Left renal cortex interstitium (tissue), 4 donors: Measurements from ENCODE around the gene LCE3B. TPM values are rescaled to one million over a fixed set of nuclear protein-coding genes. Genes with fewer than 3 reads are reported as not detected.
"Not testable (repeated sequence)": the region's sequence is repeated elsewhere in the genome, so short reads cannot be mapped to it uniquely, and the experiment has no call there.

Experiments
- DNase-seq, 4 donors: peaks; one replicate each; pipeline ENCODE4 v3.0.0-alpha.2; 2013; ENCODE audit warnings: low read depth in 4 of 4, low spot score in 2 of 4, missing footprints in 1 of 4
- polyA plus RNA-seq, 4 donors: library from polyadenylated mRNA; unstranded; fragments of 120-200 nt; gene quantifications; one replicate each; pipeline ENCODE4 v1.2.1, GENCODE V29; 2013; ENCODE audit not compliant: insufficient read length in 4 of 4

Gene LCE3B, protein sequence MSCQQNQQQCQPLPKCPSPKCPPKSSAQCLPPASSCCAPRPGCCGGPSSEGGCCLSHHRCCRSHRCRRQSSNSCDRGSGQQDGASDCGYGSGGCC
- not detected for polyA plus RNA-seq

DNA sequence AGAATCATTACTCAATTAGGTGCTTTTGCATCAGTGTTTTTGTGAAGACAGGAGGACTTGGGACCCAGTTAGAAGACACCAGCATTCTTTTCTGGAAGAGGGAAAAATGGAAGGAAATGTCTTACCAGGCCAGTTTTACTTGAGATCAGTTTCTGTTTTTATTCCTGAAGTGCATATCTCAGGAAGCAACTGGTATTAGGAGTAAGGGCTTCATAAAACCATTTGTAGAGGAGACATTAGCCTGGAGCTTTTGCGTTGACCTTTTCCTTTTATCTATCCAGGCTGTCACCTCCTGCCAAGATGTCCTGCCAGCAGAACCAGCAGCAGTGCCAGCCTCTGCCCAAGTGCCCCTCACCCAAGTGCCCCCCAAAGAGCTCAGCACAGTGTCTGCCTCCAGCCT lies at the start of gene LCE3B:
LCE3B (plus strand) TSS at position 301 of the 400 bp plus-strand sequence; CDS start at position 301, 0 bp downstream.
- no peak for DNase-seq

DNA sequence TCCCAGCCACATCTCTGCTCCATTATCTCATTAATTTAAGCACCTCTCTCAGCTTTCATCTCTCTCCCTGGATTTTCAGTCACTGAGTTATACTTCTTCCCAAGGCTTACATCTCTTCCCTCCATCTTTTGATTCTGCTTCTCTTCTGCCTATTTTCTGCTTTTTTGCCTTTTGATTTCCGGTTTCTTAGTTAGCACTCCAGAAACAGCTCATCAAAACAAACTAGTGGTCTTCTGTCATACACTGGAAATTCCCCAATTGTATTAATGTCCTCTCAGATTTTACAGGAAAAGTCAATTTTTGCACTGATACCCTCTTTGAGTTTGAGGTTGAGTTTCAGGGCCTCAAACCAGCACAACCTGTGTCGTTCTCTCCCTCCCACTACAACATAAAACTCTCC lies 48.5 kb upstream of the LCE3B start:
- no peak for DNase-seq

DNA sequence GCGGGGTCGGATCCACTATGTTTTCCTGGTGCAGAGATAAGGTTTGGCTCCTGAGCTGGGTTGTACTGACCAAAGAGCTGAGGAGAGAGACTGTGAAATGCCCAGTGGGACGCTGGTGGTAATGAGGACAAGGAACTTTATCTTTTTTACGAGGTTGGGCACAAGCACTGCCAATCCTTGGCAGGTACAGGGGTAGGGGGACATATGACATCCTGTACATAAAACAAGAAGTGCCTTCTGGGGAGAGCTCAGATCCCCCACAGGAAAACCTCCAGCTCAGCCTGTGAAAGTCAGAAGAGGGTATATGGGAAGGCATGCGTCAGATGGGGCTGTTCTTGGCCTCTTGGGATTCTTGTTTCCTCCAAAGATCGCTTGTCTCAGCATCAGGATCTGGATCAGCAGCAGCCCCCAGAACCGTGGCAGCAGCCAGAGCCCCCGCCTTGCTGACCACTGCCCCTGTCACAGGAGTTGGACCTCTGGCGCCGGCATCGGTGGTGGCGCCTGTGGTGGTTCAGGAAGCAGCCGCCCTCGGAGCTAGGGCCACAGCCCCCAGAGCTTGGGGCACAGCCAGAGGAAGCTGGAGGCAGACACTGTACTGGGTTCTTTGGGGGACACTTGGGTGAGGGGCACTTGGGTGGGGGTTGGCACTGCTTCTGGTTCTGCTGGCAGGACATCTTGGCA lies 47.9 kb upstream of the LCE3B start:
- DNase-seq = no peak

DNA sequence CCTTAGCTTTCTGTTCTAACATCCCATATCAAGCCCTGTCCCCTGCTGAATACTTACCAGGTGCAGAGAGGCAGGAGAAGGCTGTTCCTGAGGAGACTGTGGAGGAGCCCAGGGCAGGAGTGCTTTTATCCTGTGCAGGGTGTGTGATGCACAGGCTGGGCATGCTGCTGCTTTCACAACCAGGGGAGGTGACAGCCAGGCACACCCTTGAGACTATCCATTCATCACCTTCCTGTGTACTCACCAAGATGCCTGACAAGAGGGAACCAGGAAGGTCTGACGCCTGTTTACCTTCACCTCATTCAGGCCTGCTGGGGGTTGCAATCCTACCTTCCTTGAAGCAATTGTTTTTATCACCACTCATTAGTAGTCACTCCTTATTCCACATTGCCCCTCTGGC lies 46.9 kb upstream of the LCE3B start, which contains the start of gene LCE3E:
LCE3E (minus strand) TSS at position 100 of the 400 bp plus-strand sequence. CDS start 572 bp downstream, outside the sequence.
- no peak for DNase-seq

DNA sequence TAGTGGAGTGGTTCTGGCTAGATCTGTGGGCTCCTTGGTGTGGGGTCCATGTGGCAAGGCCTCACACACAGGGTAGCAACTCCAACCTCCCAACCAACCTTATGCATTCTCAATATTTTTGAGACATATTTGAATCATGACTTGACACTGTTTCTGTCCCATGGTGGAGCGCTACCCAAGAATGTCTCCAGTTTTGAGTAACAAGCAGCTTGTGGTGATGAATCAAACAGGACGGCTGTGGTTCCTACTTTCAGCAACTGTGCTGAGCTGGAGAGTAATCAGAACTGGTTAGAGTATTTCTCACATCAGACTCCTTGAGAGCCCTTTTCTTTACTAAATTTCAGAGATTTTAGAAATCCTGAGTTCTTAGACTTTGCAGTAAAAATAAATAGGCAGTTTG lies 36.4 kb upstream of the LCE3B start:
- DNase-seq = no peak

DNA sequence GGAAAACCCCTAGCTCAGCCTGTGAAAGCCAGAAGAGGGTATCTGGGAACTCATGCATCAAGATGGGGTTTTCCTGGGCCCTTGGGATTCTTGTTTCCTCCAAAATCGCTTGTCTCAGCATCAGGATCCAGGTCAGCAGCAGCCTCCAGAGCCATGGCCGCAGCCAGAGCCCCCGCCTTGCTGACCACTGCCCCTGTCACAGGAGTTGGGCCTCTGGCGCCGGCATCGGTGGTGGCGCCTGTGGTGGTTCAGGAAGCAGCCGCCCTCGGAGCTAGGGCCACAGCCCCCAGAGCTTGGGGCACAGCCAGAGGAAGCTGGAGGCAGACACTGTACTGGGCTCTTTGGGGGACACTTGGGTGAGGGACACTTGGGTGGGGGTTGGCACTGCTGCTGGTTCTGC lies 34.1 kb upstream of the LCE3B start:
- not testable (repeated sequence) for DNase-seq

DNA sequence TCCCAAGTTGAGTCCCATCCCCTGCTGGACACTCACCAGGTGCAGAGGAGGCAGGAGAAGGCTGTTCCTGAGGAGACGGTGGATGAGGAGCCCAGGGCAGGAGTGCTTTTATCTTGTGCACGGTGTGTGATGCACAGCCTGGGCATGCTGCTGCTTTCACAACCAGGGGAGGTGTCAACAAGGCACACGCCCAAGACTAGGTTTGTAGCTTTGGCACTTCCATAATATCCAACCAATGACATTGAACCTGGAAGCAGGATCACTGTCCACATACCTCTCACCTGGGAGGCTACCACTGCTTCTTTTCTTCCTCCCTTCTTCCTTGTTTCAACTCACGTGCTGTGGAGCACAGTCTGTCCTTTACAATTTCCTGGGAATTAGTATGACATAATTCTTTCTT lies 33.2 kb upstream of the LCE3B start, which contains the start of gene LCE3D:
LCE3D (minus strand) TSS at position 84 of the 400 bp plus-strand sequence. CDS start 580 bp downstream, outside the sequence.
- no peak for DNase-seq

DNA sequence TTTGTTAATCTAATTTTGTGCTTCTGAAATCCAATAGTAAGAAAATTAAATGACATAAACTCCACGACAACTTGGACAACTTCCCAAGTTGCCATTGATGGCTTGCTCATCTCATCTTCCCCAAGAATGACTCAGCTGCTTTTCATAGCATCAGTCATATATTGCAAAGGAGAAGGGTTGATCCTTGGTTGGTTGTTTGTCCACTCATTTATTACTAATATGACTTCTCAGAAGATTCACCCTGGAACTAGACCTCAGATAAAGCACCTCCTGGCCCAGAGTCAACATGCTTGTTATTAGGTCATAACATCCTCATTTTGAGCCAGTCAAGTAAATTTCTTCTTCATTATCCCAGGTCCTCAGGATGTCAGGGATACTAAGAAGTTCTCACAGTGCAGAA lies 31.0 kb upstream of the LCE3B start:
- no peak for DNase-seq

DNA sequence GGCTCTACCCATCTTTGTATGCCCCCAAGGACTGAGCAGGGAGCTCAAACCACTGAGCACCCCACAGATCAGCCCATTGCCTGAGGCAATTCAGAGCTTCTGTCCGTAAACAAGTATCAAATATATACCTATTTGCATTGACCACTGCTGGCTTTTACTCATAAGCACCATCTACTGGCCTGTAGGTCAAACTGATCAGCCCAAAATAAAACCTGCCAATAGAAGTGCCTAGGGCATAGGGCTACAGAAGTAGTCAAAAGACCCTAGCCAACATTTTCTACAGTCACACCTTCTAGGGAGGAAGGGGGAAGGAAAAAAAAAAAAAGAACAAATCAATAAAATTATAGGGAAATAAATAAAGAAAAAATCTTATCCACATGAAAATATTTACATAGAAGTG lies 28.0 kb upstream of the LCE3B start:
- no peak for DNase-seq

DNA sequence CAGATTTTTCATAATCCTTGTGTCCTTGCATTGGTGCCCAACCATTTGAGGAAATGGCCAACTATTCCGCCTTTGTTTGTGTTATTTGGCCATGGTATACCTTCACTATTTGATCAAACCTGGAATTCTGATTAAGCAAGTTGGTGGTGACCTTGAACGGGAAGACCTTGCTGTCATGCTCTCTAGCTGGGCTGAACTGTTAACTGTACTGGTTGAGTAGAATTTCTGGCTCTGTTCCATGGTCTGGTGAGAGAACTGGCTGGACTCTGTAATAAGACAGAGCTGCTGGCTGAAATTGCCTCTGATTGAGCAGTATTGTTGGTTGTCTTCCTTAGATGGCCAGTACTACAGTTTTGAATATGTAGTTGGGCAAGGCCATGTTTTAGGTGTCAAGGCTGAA lies 16.6 kb upstream of the LCE3B start:
- no peak for DNase-seq

DNA sequence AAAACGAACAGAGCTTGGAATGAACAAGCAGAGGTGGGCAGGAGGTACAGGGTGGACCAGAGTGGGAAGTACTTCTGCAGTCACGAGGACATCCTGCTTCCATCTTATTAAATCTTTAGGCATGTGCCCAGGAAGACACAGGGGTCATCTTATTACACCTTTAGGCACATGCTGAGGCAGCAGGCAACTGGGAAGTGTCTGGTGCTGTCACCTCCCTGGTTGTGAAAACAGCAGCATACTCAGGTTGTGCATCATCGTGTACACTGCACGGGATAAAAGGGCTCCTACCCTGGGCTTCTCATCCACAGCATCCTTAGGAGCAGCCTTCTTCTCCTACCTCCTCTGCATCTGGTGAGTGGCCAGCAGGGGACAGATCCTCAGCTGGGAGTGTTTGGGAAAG lies 13.7 kb upstream of the LCE3B start, which contains the start of gene LCE3C:
LCE3C (plus strand) TSS at position 301 of the 400 bp plus-strand sequence. CDS start 498 bp downstream, outside the sequence.
- no peak for DNase-seq

DNA sequence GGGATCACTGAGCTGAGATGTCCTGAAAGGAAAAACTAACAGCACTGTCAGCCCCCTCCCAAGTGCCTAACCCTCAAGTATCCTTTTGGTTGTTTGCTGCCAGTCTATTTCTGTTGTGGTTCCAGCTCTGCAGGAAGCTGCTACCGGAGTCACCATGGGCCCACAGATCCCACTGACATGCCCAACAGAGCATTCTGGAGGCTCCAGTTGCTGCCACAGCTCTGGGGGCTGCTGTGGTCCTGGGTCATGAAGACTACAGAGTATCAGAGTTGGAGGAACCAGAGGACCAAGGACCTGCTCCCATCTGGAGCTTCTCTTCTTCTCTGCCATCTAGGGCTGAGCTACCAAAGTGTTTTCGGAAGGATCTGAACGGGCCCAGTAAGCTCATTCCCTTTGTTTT lies 8.4 kb downstream of the LCE3B start:
- no peak for DNase-seq

DNA sequence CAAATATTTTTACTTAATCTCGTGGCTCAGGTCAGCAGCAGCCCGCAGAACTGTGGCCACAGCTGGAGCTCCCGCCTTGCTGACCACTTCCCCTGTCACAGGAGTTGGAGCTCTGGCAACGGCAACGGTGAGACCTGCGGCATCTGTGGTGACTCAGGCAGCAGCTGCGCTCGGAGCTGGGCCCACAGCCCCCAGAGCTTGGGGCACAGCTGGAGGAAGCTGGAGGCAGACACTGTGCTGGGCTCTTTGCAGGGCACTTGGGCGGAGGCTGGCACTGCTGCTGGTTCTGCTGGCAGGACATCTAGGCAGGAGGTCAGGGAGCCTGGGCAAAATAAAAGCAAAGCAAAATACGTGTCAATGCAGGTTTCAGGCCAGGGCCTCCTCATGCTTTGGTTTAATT lies 9.2 kb downstream of the LCE3B start, which contains the start of gene LCE3A:
LCE3A (minus strand) TSS at position 301 of the 400 bp plus-strand sequence; CDS start at position 301, 0 bp downstream.
- no peak for DNase-seq

DNA sequence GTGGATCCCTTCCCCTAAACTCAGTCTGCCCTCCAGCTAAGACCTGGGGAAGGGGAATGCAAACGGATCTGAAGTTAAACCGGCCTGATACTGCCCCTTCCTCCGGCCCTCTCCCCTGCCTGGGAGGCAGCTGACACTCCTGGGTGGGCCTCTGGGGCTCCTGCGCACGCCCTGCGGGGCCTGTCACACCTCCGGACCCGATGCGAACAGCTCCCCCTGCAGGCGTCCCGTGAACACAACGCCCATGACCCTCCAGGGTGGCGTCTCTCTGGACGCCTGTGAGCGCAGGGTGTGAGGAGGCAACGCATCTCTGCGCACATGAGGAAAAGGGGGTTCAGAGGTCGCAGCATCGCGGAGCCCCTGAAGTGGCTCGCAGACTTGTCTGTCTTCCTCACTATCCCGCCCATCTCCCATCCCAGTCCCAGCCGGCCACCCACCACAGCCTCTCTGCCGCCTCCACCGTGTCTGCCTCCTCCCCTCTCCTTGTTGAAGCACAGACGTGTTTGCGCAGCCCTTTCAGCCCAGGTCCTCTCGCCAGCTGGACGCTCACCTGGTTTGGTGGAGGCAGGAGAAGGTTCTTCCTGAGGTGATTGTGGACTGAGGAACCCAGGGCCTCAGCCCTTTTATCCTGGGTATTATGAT lies 9.7 kb downstream of the LCE3B start:
- no peak for DNase-seq

DNA sequence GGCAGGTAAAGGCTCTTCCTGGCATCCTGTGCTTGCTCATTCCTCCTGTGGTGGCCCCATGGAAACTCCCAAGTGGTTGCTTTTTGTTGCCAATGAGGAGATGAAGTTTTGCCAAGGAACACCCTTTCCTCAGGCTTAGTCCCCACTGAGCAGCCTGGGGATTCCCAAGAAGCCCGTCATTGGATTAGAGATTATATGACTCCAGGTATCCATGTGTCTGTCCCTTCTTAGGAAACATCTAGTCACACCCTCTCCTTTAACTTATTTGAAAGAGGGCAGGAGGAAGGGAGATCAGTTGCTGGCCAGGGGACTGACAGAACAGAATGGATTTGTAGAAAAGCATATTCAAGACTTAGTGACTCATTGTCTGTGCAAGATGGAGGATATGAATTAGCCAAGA lies 13.1 kb downstream of the LCE3B start:
- no peak for DNase-seq

DNA sequence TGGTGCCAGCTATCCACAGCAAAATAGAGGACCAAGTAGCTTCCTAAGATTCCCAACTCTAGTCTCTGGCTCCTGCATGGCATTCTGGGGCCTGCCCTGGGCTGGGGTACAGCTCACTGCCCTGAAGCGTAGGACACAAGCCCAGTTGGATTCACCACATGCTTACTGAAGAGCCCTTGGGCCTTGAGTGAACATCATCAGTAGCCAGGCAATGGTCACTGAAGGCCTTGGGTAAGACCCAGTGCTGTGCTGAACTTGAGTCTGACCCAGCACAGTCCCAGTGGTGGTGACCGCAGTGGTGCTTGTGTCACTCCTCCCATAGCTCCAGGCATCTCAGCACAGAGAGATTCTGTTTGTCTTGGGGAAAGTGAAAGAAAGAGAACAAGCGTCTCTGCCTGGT lies 17.0 kb downstream of the LCE3B start:
- DNase-seq = no peak

DNA sequence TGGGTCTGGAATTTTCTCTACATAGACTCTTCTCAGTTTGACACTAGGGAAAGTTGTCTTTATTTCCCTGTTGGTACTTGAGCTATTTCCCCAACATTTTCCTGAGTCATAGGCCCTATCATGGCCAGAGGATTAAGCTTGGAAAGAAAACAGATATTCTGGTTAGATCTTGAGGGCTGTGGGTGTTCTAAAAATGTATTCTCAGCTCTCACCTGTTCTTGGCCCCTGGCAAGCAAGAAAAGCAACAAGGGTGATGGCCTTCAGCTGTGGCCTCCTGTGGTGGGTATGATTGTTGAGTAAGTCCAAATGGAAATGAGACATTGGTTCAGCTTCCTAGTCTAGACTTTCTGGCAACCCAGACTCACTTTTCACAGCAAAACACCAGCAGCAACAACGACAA lies 26.7 kb downstream of the LCE3B start:
- DNase-seq = no peak

DNA sequence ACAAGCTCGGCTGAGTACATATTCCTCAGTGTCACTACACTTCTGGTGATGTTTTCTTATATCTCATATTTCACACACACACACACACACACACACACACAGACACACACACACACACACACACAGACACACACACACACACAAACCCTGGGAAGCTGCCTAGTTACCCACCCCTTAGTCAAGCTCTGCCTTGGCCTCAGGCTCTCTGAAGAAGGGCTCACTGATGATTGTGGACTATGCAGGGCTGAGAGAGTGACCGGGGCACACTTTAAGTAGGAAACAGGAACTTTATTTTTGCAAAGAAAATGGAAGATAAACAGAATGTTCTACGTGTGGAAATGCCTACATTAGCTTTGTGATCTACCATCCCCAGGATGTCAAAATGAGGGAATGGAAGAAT lies 30.3 kb downstream of the LCE3B start:
- DNase-seq = no peak

DNA sequence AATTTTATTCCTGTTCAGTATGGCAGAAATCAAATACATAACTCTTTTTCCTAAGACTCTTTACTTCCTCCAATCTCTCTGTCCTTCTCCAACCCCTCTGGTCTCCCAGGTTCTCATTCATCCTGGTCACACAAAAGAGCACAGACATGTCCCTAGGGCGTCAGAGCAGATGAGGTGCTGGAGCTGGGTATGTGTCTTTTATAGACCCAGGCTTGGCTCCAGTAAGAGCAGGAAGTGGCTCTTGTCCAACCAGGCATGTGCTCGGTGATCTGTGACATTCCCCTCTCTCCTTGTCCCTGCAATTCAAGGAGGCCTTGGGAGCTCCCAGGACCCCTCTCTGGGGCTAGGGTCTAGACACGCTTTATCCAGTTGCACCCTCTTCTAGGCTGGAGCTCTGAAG lies 31.5 kb downstream of the LCE3B start:
- no peak for DNase-seq

DNA sequence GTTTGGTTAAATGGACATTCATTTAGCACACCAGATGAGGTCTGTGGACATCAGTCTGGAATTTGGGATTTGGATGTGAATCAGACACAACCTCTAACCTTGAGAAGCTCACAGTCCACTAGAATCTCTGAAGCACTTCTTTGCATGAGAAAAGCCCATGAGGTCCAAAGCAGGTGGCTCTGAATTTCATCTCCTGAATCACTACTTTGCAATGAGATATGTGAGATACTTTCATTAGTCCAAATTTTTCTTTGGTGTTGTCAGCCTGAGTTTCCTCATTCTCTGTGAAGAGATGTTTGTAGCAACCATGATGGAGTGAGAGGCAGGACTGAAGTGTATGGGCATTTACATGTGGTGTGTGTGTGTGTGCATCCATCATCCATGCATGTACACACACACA lies 33.0 kb downstream of the LCE3B start:
- DNase-seq = no peak

DNA sequence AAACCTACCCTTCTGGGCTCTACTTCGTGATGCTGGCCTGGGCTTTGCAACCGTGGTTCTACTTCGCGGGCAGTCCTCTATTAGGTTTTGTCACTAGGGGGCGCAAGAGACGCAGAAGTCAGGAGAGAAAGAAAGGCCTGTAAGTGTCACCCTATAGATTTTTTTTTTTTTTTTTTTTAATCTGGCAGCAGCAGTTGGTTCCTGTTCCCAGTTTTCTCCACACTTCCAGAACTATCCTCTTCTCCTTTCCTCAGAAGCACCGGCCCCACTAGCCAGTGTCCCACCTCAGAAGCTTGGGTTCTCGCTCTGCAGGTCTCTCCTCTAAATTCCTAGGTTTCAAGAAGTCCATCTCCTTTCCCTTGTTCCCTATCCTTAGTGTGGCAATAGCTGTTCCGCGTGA lies 40.5 kb downstream of the LCE3B start:
- peak in 3 of 4 donors; percentile 18 to 40 (median 26) for DNase-seq

DNA sequence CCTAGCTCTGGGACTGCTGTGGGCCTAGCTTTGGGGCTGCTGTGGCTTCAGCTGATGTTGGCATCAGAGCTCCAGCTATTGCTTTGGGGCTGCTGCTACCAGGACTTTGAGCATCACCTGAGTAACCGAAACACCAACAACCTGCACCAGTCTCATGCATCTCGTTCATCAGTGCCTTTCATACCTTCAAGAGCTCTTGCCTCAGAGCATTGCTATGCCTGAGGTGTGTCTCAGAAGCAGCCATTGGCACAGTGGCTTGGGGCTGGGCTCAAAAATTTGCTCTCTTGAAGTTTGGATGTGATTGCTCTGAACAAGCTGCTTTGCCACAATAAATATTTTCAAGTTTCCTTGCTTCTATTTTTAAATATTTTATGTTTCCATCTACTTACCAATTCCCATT lies 42.8 kb downstream of the LCE3B start:
- DNase-seq = no peak
